GM12864 (cell line): ENCODE measurements around the gene PPM1A.

Source experiments
- DNase-seq: peaks from one replicate; pipeline ENCODE4 v3.0.0-alpha.2; 2011; ENCODE audit warnings: low read depth
- H3K4me3 ChIP-seq: 2 replicates; pipeline ENCODE4 v1.5.1; 2011; ENCODE audit warnings: mild to moderate bottlenecking, low read depth, low read length, control low read depth
- CTCF ChIP-seq: IDR thresholded peaks from 2 replicates; pipeline ENCODE4 v1.5.1; 2011; ENCODE audit warnings: low read depth, mild to moderate bottlenecking, moderate library complexity, low read length, control low read depth, inconsistent platforms; ENCODE audit errors: missing control alignments

PPM1A gene

GRCh38 chr14:60248697-60249318 lies at the start of gene PPM1A:
PPM1A (plus strand) TSS chr14:60249221; CDS start chr14:60282704, 33,483 bp downstream.
- H3K4me3 ChIP-seq, result peak within 1 kb of the TSS; percentile 88
- no peak for TF ChIP-seq CTCF
- peak; percentile 86 for DNase-seq

GRCh38 chr14:60199321-60199720 lies 49.7 kb upstream of the PPM1A start:
- no peak for TF ChIP-seq CTCF
- H3K4me3 ChIP-seq, result no peak overlapping the region
- no peak for DNase-seq

DNA sequence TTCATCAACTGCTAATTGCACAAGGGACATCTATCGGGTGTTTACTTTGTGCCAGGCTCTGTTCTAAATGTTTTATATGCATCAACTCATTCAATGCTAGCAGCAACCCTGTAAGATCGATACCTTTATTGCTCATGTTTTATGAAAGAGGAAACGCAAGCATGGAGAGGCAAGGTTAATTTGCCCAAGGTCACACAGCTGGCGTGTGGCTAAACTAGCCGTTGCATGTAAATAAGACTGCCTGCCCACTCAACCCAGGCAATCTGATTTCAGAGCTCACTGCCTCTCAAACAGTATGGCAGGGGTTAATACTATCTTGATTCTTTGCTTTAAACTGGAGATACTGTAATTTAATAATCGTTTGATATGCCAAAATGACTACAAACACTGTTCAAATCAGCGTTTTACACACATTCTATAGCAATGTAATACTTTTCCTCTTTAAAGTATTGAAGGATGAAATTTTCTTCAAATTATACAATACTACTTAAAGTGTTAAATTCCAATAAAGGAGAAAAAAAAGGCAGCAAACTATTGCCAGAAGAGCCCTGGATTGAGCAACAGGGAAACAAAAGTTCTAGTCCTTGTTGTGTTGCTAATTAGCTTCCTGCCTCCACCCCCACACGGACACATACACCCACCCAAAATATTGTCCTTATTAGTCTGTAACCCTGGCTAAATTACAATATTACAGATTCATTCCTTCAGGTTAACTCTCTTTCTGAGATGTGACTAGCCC lies 44.7 kb upstream of the PPM1A start:
- H3K4me3 ChIP-seq, result peak overlapping the region; percentile 11; the same call in 1 of the 2 replicates
- TF ChIP-seq CTCF, result no peak
- peak; percentile 88 for DNase-seq

- H3K4me3 ChIP-seq, result peak overlapping the region; percentile 37
- TF ChIP-seq CTCF, result no peak
- no peak for DNase-seq
Measured at GRCh38 chr14:60204843-60205774, 43.9 kb upstream of the PPM1A start.

GRCh38 chr14:60206249-60206670 lies 42.8 kb upstream of the PPM1A start:
- TF ChIP-seq CTCF, result no peak
- DNase-seq, result no peak
- no peak overlapping the region for H3K4me3 ChIP-seq

- no peak for TF ChIP-seq CTCF
- no peak for DNase-seq
- no peak overlapping the region for H3K4me3 ChIP-seq
Measured at GRCh38 chr14:60206837-60207533, 42.0 kb upstream of the PPM1A start.
